COR-L47 (cell line): ENCODE measurements around the gene SMOC2.
"Not testable (repeated sequence)": the region's sequence is repeated elsewhere in the genome, so short reads cannot be mapped to it uniquely, and the experiment has no call there.

Source experiments
- DNase-seq: peaks from one replicate; lab custom pipeline; 2025; lab: John Stamatoyannopoulos, UW

The SMOC2 gene

GRCh38 chr6:168541307-168541706 lies 100.3 kb downstream of the SMOC2 start:
- no peak for DNase-seq

GRCh38 chr6:168542301-168542700 lies 101.3 kb downstream of the SMOC2 start:
- no peak for DNase-seq

- DNase-seq, result no peak
These were observed 104.4 kb downstream of the SMOC2 start for GRCh38 chr6:168545428-168545827.

- no peak for DNase-seq
These were observed 105.2 kb downstream of the SMOC2 start for GRCh38 chr6:168546151-168546550.

GRCh38 chr6:168546730-168547129 lies 105.7 kb downstream of the SMOC2 start:
- DNase-seq, result no peak

GRCh38 chr6:168550326-168550725 lies 109.3 kb downstream of the SMOC2 start:
- DNase-seq, result no peak

- DNase-seq, result no peak
These were observed 113.5 kb downstream of the SMOC2 start for GRCh38 chr6:168554472-168554871.

- DNase-seq, result no peak
These were observed 114.1 kb downstream of the SMOC2 start for GRCh38 chr6:168554898-168555617.

- DNase-seq, result no peak
These were observed 114.8 kb downstream of the SMOC2 start for GRCh38 chr6:168555618-168556273.

GRCh38 chr6:168557512-168557911 lies 116.5 kb downstream of the SMOC2 start:
- DNase-seq, result no peak

GRCh38 chr6:168558686-168559085 lies 117.7 kb downstream of the SMOC2 start:
- DNase-seq, result no peak

- no peak for DNase-seq
These were observed 118.7 kb downstream of the SMOC2 start for GRCh38 chr6:168559574-168560098.

GRCh38 chr6:168560126-168560525 lies 119.1 kb downstream of the SMOC2 start:
- DNase-seq, result no peak

GRCh38 chr6:168562576-168563151 lies 121.7 kb downstream of the SMOC2 start:
- DNase-seq, result no peak

GRCh38 chr6:168563656-168564055 lies 122.7 kb downstream of the SMOC2 start:
- no peak for DNase-seq

- DNase-seq, result no peak
These were observed 124.1 kb downstream of the SMOC2 start for GRCh38 chr6:168565112-168565511.

- DNase-seq, result no peak
These were observed 129.2 kb downstream of the SMOC2 start for GRCh38 chr6:168570211-168570610.

GRCh38 chr6:168571268-168571667 lies 130.3 kb downstream of the SMOC2 start:
- DNase-seq, result no peak

- DNase-seq, result not testable (repeated sequence)
These were observed 132.4 kb downstream of the SMOC2 start for GRCh38 chr6:168573276-168573835.

GRCh38 chr6:168574075-168574698 lies 133.2 kb downstream of the SMOC2 start:
- DNase-seq, result no peak

GRCh38 chr6:168574699-168575195 lies 133.8 kb downstream of the SMOC2 start:
- DNase-seq, result no peak
